Mesenchymal stem cell (in vitro differentiated cells and primary cell): ENCODE data around the gene MAT2B.

Experiments used
- DNase-seq: peaks from one replicate; pipeline ENCODE4 v3.0.0-alpha.2; 2013
- H2AFZ ChIP-seq: one replicate; pipeline ENCODE4 v1.6.1; 2013; ENCODE audit warnings: low read depth, mild to moderate bottlenecking, control low read depth, inconsistent platforms, low read length, moderate library complexity
- H2AK5ac ChIP-seq: 2 replicates; pipeline ENCODE4 v1.6.1; 2013; ENCODE audit warnings: low read length, moderate library complexity, mild to moderate bottlenecking, inconsistent platforms; ENCODE audit not compliant: severe bottlenecking
- H2BK120ac ChIP-seq: one replicate; pipeline ENCODE4 v1.6.1; 2013; ENCODE audit warnings: low read depth, mild to moderate bottlenecking, inconsistent platforms, low read length, moderate library complexity
- H2BK12ac ChIP-seq, 2 experiments: one replicate each; pipeline ENCODE4 v1.6.1; 2013; ENCODE audit warnings: inconsistent platforms in 2 of 2, low read length in 2 of 2, mild to moderate bottlenecking in 2 of 2, moderate library complexity in 2 of 2, control low read depth in 1 of 2
- H2BK15ac ChIP-seq: one replicate; pipeline ENCODE4 v1.6.1; 2013; ENCODE audit warnings: mild to moderate bottlenecking, low read depth, inconsistent platforms; ENCODE audit not compliant: poor library complexity, severe bottlenecking
- H2BK5ac ChIP-seq: 2 replicates; pipeline ENCODE4 v1.6.1; 2013; ENCODE audit warnings: low read depth, mild to moderate bottlenecking, low read length, control low read depth, inconsistent platforms; ENCODE audit not compliant: poor library complexity, severe bottlenecking
- H3K14ac ChIP-seq, 2 experiments: one replicate each; pipeline ENCODE4 v1.6.1; 2013; ENCODE audit warnings: inconsistent platforms in 2 of 2, low read length in 2 of 2, control low read depth in 1 of 2, mild to moderate bottlenecking in 1 of 2, moderate library complexity in 1 of 2
- H3K18ac ChIP-seq, 2 experiments: one replicate each; pipeline ENCODE4 v1.6.1; 2013; ENCODE audit warnings: inconsistent platforms in 2 of 2, low read length in 2 of 2, control low read depth in 1 of 2, low read depth in 1 of 2, mild to moderate bottlenecking in 1 of 2
- H3K23ac ChIP-seq, 2 experiments: one replicate each; pipeline ENCODE4 v1.6.1; 2013; ENCODE audit warnings: inconsistent platforms in 2 of 2, low read length in 2 of 2, mild to moderate bottlenecking in 2 of 2, moderate library complexity in 2 of 2, control low read depth in 1 of 2
- H3K27ac ChIP-seq: 2 replicates; pipeline ENCODE4 v1.5.1; 2013; ENCODE audit warnings: mild to moderate bottlenecking, moderate library complexity, low read length, control low read depth, inconsistent platforms; ENCODE audit not compliant: poor library complexity, severe bottlenecking
- H3K27me3 ChIP-seq, 2 experiments: 2 replicates each; pipeline versions ENCODE4 v1.6.1 to v1.7.0; 2013; ENCODE audit warnings: low read length in 2 of 2, mild to moderate bottlenecking in 2 of 2, moderate library complexity in 2 of 2, control low read depth in 1 of 2, inconsistent platforms in 1 of 2; ENCODE audit not compliant: control insufficient read depth in 1 of 2, insufficient read depth in 1 of 2
- H3K36me3 ChIP-seq, 2 experiments: 2 replicates each; pipeline versions ENCODE4 v1.6.1 to v1.7.0; 2013; ENCODE audit warnings: low read length in 2 of 2, control low read depth in 1 of 2, inconsistent platforms in 1 of 2, low read depth in 1 of 2, mild to moderate bottlenecking in 1 of 2; ENCODE audit not compliant: insufficient read depth in 2 of 2, control insufficient read depth in 1 of 2
- H3K4ac ChIP-seq, 2 experiments: one replicate each; pipeline ENCODE4 v1.6.1; 2013; ENCODE audit warnings: inconsistent platforms in 2 of 2, low read length in 2 of 2, mild to moderate bottlenecking in 2 of 2, moderate library complexity in 2 of 2, control low read depth in 1 of 2, low read depth in 1 of 2
- H3K4me1 ChIP-seq: 2 replicates; pipeline ENCODE4 v1.6.1; 2013; ENCODE audit warnings: low read depth, low read length, control low read depth; ENCODE audit not compliant: control insufficient read depth, insufficient read depth
- H3K4me2 ChIP-seq: 2 replicates; pipeline ENCODE4 v1.6.1; 2013; ENCODE audit warnings: low read length, mild to moderate bottlenecking, inconsistent platforms; ENCODE audit not compliant: poor library complexity, severe bottlenecking
- H3K4me3 ChIP-seq, 2 experiments: 2 replicates each; pipeline versions ENCODE4 v1.5.1 to v1.7.0; 2013; ENCODE audit warnings: low read length in 2 of 2, mild to moderate bottlenecking in 2 of 2, control low read depth in 1 of 2, low read depth in 1 of 2; ENCODE audit not compliant: insufficient read depth in 1 of 2
- H3K79me1 ChIP-seq: replicated peaks from 2 replicates; pipeline ENCODE4 v1.6.1; 2013; ENCODE audit warnings: mild to moderate bottlenecking, control low read depth, low read length, inconsistent platforms; ENCODE audit not compliant: poor library complexity, severe bottlenecking
- H3K9ac ChIP-seq: 2 replicates; pipeline ENCODE4 v1.7.0; 2013; ENCODE audit warnings: mild to moderate bottlenecking, low read length, moderate library complexity
- H3K9me3 ChIP-seq: 2 replicates; pipeline ENCODE4 v1.7.0; 2013; ENCODE audit warnings: mild to moderate bottlenecking, low read length; ENCODE audit not compliant: control insufficient read depth
- H4K8ac ChIP-seq: one replicate; pipeline ENCODE4 v1.6.1; 2013; ENCODE audit warnings: inconsistent platforms, mild to moderate bottlenecking, low read length, moderate library complexity
- H4K91ac ChIP-seq: one replicate; pipeline ENCODE4 v1.6.1; 2013; ENCODE audit warnings: mild to moderate bottlenecking, low read length, inconsistent platforms
- WGBS: methylation state at CpG from one replicate; pipeline ENCODE4 v1.1.7; 2013; ENCODE audit warnings: mixed read lengths; 5-methylcytosine and 5-hydroxymethylcytosine counted together

The MAT2B gene

GRCh38 chr5:163542771-163543170 is 37.4 kb downstream of the MAT2B start:
- Histone ChIP-seq H3K14ac (no peak overlapping the region), H3K4ac (no peak overlapping the region), H3K9me3 (no peaks in the 10 kb centered on the region), H2BK120ac (no peak overlapping the region), H3K18ac (no peak overlapping the region), H3K9ac (no peak overlapping the region), H2BK15ac (no peak overlapping the region), H3K4me2 (no peak overlapping the region), H3K4me1 (no peaks in the 10 kb centered on the region), H3K23ac (no peak overlapping the region), H2BK5ac (no peak overlapping the region), H3K27me3 (peaks cover 5 to 8% of the 10 kb centered on the region in 2 experiments), H4K8ac (no peak overlapping the region), H3K4me3 (no peak overlapping the region), H3K27ac (no peak overlapping the region), H3K36me3 (no peaks in the 10 kb centered on the region), H2AFZ (no peak overlapping the region), H3K79me1 (no peaks in the 10 kb centered on the region), H2BK12ac (no peak overlapping the region), H4K91ac (no peak overlapping the region), H2AK5ac (no peak overlapping the region)
- DNase-seq = no peak
- WGBS = 62% methylated on average over 2 of the region's 2 CpGs

- Histone ChIP-seq H3K4me1 (no peaks in the 10 kb centered on the region), H2BK12ac (no peak overlapping the region), H3K14ac (no peak overlapping the region), H2AFZ (no peak overlapping the region), H4K91ac (no peak overlapping the region), H3K9ac (no peak overlapping the region), H3K18ac (no peak overlapping the region), H2BK15ac (no peak overlapping the region), H3K4me3 (no peak overlapping the region), H3K27me3 (peaks cover 5 to 8% of the 10 kb centered on the region in 2 experiments), H3K9me3 (no peaks in the 10 kb centered on the region), H4K8ac (no peak overlapping the region), H3K36me3 (no peaks in the 10 kb centered on the region), H3K23ac (no peak overlapping the region), H3K27ac (no peak overlapping the region), H3K4ac (no peak overlapping the region), H3K79me1 (no peaks in the 10 kb centered on the region), H2BK5ac (no peak overlapping the region), H3K4me2 (no peak overlapping the region), H2AK5ac (no peak overlapping the region), H2BK120ac (no peak overlapping the region)
- 73% methylated on average over 4 of the region's 4 CpGs for WGBS
- DNase-seq = no peak
Observed at GRCh38 chr5:163544041-163544440, 38.6 kb downstream of the MAT2B start.

GRCh38 chr5:163544836-163545235 is 39.4 kb downstream of the MAT2B start:
- H3K4me3 ChIP-seq = no peak overlapping the region
- H3K79me1 ChIP-seq = no peaks in the 10 kb centered on the region
- H3K14ac ChIP-seq = no peak overlapping the region
- no peak overlapping the region for H2BK12ac ChIP-seq
- no peak overlapping the region for H3K18ac ChIP-seq
- no peak overlapping the region for H2AK5ac ChIP-seq
- H3K36me3 ChIP-seq = no peaks in the 10 kb centered on the region
- H3K9ac ChIP-seq = no peak overlapping the region
- no peak overlapping the region for H3K4me2 ChIP-seq
- 95% methylated on average over 2 of the region's 4 CpGs for WGBS
- H2BK5ac ChIP-seq = no peak overlapping the region
- DNase-seq = no peak
- no peak overlapping the region for H3K27ac ChIP-seq
- no peak overlapping the region for H2BK15ac ChIP-seq
- no peaks in the 10 kb centered on the region for H3K9me3 ChIP-seq
- H3K4ac ChIP-seq = no peak overlapping the region
- H3K27me3 ChIP-seq = peaks cover 5 to 15% of the 10 kb centered on the region in 2 experiments
- no peak overlapping the region for H2BK120ac ChIP-seq
- no peak overlapping the region for H4K8ac ChIP-seq
- H2AFZ ChIP-seq = no peak overlapping the region
- no peaks in the 10 kb centered on the region for H3K4me1 ChIP-seq
- no peak overlapping the region for H3K23ac ChIP-seq
- H4K91ac ChIP-seq = no peak overlapping the region

GRCh38 chr5:163548649-163549048 is 43.2 kb downstream of the MAT2B start:
- peaks cover 5 to 16% of the 10 kb centered on the region in 2 experiments for H3K27me3 ChIP-seq

More at GRCh38 chr5:163548649-163549048, 43.2 kb downstream of the MAT2B start:
- Histone ChIP-seq H3K9me3 (no peaks in the 10 kb centered on the region), H3K18ac (no peak overlapping the region), H3K14ac (no peak overlapping the region), H4K8ac (no peak overlapping the region), H3K27ac (no peak overlapping the region), H4K91ac (no peak overlapping the region), H3K9ac (no peak overlapping the region), H2AK5ac (no peak overlapping the region), H2BK15ac (no peak overlapping the region), H2BK120ac (no peak overlapping the region), H2BK5ac (no peak overlapping the region), H3K79me1 (no peaks in the 10 kb centered on the region), H3K36me3 (no peaks in the 10 kb centered on the region), H3K4ac (no peak overlapping the region), H3K4me1 (no peaks in the 10 kb centered on the region), H3K4me3 (no peak overlapping the region), H2AFZ (no peak overlapping the region), H3K4me2 (no peak overlapping the region), H2BK12ac (no peak overlapping the region), H3K23ac (no peak overlapping the region)
- DNase-seq = no peak
- 80% methylated on average over 4 of the region's 5 CpGs for WGBS
